HG03135 (cell line): ENCODE measurements around the gene OR5C1.
"Not testable (repeated sequence)": the region's sequence is repeated elsewhere in the genome, so short reads cannot be mapped to it uniquely, and the experiment has no call there.

Experiments used
- ATAC-seq: cut with Tn5 transposase; IDR thresholded peaks from one replicate; pipeline ENCODE4 v1.9.1; 2021; ENCODE audit warnings: mild to moderate bottlenecking, moderate library complexity; ENCODE audit not compliant: unreplicated experiment

The OR5C1 gene

GRCh38 chr9:122788831-122789230 is at the start of gene OR5C1:
Gene OR5C1, plus strand, starts transcription at chr9:122788933. Its CDS starts 0 bp downstream, at chr9:122788933.
- ATAC-seq, result no peak

- no peak for ATAC-seq
These were observed 46.7 kb upstream of the OR5C1 start, which contains the start of gene OR1L6 for GRCh38 chr9:122742003-122742402. Gene OR1L6, plus strand, starts transcription at chr9:122742303. Its CDS starts 7,545 bp downstream, at chr9:122749848.

GRCh38 chr9:122754825-122755224 is 33.9 kb upstream of the OR5C1 start:
- no peak for ATAC-seq

- ATAC-seq, result no peak
These were observed 20.9 kb upstream of the OR5C1 start for GRCh38 chr9:122767817-122768216.

- ATAC-seq, result no peak
These were observed 11.7 kb upstream of the OR5C1 start for GRCh38 chr9:122777052-122777451.

GRCh38 chr9:122777935-122778627 is 10.7 kb upstream of the OR5C1 start:
- no peak for ATAC-seq

GRCh38 chr9:122779181-122779580 is 9.6 kb upstream of the OR5C1 start:
- no peak for ATAC-seq

- ATAC-seq, result no peak
These were observed 8.7 kb upstream of the OR5C1 start for GRCh38 chr9:122780026-122780425.

- ATAC-seq, result no peak
These were observed 7.1 kb upstream of the OR5C1 start for GRCh38 chr9:122781671-122782070.

GRCh38 chr9:122785269-122785668 is 3.5 kb upstream of the OR5C1 start:
- ATAC-seq, result no peak

- no peak for ATAC-seq
These were observed 2.4 kb upstream of the OR5C1 start for GRCh38 chr9:122786338-122786737.

- no peak for ATAC-seq
These were observed 718 bp downstream of the OR5C1 start for GRCh38 chr9:122789256-122790046.

GRCh38 chr9:122791872-122792669 is 3.3 kb downstream of the OR5C1 start:
- ATAC-seq, result no peak

GRCh38 chr9:122797316-122798063 is 8.8 kb downstream of the OR5C1 start:
- no peak for ATAC-seq

GRCh38 chr9:122800066-122801060 is 11.6 kb downstream of the OR5C1 start, which contains the start of gene OR1K1:
Gene OR1K1, plus strand, starts transcription at chr9:122800123. Its CDS starts 0 bp downstream, at chr9:122800123.
- ATAC-seq, result no peak

GRCh38 chr9:122806661-122807060 is 17.9 kb downstream of the OR5C1 start:
- ATAC-seq, result no peak

- no peak for ATAC-seq
These were observed 18.7 kb downstream of the OR5C1 start for GRCh38 chr9:122807271-122807900.

GRCh38 chr9:122808141-122808540 is 19.4 kb downstream of the OR5C1 start:
- ATAC-seq, result no peak

- ATAC-seq, result not testable (repeated sequence)
These were observed 20.5 kb downstream of the OR5C1 start for GRCh38 chr9:122809261-122809660.
